RWPE2 (cell line): ENCODE results near the gene MORN3.

Experiments used
- ATAC-seq: fragments of 200-7000 bp; cut with Tn5 transposase; 3 replicates; pipeline ENCODE4 v1.9.1; 2021; ENCODE audit warnings: low read depth
- DNase-seq: peaks from one replicate; pipeline ENCODE4 v3.0.0-alpha.2; 2020; ENCODE audit warnings: low spot score
- H3K27ac ChIP-seq: fragments of 450-650 bp; 2 replicates; pipeline ENCODE4 v1.5.1; 2017; ENCODE audit warnings: mild to moderate bottlenecking; ENCODE audit not compliant: poor library complexity, severe bottlenecking
- H3K27me3 ChIP-seq: fragments of 250-450 bp; sonication (Bioruptor Pico); 2 replicates; pipeline ENCODE4 v1.5.1; 2021; ENCODE audit warnings: mild to moderate bottlenecking, moderate library complexity; ENCODE audit not compliant: insufficient read depth, poor library complexity, severe bottlenecking
- H3K36me3 ChIP-seq: fragments of 250-450 bp; sonication (Bioruptor Pico); 2 replicates; pipeline ENCODE4 v1.5.1; 2020; ENCODE audit warnings: low read depth, mild to moderate bottlenecking, moderate library complexity
- H3K4me1 ChIP-seq: fragments of 250-450 bp; sonication (Bioruptor Pico); 2 replicates; pipeline ENCODE4 v1.5.1; 2021; ENCODE audit warnings: mild to moderate bottlenecking, moderate library complexity; ENCODE audit not compliant: insufficient read depth, poor library complexity, severe bottlenecking
- H3K4me3 ChIP-seq: fragments of 250-450 bp; sonication (Bioruptor Pico); 2 replicates; pipeline ENCODE4 v1.5.1; 2021; ENCODE audit warnings: mild to moderate bottlenecking, moderate library complexity; ENCODE audit not compliant: severe bottlenecking
- H3K9me3 ChIP-seq: fragments of 250-450 bp; sonication (Bioruptor Pico); 2 replicates; pipeline ENCODE4 v1.5.1; 2021; ENCODE audit warnings: mild to moderate bottlenecking, moderate library complexity; ENCODE audit not compliant: severe bottlenecking
- TF ChIP-seq, protein P1 (sequence below): fragments of 450-650 bp; IDR thresholded peaks from one replicate; pipeline ENCODE4 v1.5.1; 2017; ENCODE audit warnings: mild to moderate bottlenecking, moderate library complexity; ENCODE audit not compliant: poor library complexity, severe bottlenecking

MORN3 gene

DNA sequence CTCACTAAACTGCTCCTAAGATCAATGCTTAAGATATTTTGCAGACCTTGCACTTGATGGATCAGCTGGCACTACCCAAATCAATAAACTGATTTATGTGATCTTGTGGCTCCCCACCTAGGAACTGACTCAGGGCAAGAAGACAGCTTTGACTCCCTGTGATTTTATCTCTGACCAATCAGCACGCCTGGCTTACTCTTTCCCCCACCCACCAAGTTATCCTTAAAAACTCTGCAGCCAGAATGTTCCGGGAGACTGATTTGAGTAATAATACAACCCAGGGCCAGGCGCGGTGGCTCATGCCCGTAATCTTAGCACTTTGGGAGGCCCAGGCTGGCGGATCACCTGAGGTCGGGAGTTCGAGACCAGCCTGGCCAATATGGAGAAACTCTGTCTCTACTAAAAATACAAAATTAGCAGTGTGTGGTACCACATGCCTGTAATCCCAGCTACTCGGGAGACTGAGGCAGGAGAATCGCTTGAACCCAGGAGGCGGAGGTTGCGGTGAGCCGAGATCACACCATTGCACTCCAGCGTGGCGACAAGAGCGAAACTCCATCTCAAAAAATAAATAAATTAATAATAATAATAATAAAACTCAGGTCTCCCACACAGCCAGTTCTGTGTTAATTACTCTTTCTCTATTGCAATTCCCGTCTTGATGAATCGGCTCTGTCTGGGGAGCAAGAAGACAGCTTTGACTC is 12.0 kb downstream of the MORN3 start:
- no peaks in the 10 kb centered on the region for H3K27me3 ChIP-seq
- H3K4me1 ChIP-seq = peaks cover 5% of the 10 kb centered on the region
- H3K9me3 ChIP-seq = no peaks in the 10 kb centered on the region
- DNase-seq (no peak), ATAC-seq (no peak)
- H3K27ac ChIP-seq = no peak overlapping the region
- TF ChIP-seq, protein P1, sequence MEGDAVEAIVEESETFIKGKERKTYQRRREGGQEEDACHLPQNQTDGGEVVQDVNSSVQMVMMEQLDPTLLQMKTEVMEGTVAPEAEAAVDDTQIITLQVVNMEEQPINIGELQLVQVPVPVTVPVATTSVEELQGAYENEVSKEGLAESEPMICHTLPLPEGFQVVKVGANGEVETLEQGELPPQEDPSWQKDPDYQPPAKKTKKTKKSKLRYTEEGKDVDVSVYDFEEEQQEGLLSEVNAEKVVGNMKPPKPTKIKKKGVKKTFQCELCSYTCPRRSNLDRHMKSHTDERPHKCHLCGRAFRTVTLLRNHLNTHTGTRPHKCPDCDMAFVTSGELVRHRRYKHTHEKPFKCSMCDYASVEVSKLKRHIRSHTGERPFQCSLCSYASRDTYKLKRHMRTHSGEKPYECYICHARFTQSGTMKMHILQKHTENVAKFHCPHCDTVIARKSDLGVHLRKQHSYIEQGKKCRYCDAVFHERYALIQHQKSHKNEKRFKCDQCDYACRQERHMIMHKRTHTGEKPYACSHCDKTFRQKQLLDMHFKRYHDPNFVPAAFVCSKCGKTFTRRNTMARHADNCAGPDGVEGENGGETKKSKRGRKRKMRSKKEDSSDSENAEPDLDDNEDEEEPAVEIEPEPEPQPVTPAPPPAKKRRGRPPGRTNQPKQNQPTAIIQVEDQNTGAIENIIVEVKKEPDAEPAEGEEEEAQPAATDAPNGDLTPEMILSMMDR = no peak
- H3K36me3 ChIP-seq = no peaks in the 10 kb centered on the region
- H3K4me3 ChIP-seq = no peak overlapping the region

DNA sequence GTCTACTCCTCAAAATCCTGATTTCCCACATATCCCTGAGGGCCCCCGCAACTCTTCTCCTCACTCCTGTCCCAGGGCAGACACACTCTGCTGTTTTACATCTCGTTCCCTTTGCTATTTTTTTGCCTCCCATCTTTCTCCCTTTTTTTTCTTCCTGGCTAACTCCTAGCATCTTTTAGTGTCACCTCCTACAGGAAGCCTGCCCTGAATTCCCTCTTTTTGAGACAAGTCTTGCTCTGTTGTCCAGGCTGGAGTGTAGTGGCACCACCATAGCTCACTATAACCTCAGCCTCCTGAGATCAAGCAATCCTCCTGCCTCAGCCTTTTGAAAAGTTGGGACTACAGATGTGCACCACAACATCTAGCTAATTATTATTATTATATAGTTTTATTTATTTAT is 13.3 kb downstream of the MORN3 start:
- H3K36me3 ChIP-seq = no peaks in the 10 kb centered on the region
- H3K9me3 ChIP-seq = no peaks in the 10 kb centered on the region
- H3K4me3 ChIP-seq = no peak overlapping the region
- no peaks in the 10 kb centered on the region for H3K27me3 ChIP-seq
- H3K27ac ChIP-seq = no peak overlapping the region
- peaks cover 5% of the 10 kb centered on the region for H3K4me1 ChIP-seq
- no peak for DNase-seq
- no peak for ATAC-seq
- TF ChIP-seq, protein P1 = no peak

DNA sequence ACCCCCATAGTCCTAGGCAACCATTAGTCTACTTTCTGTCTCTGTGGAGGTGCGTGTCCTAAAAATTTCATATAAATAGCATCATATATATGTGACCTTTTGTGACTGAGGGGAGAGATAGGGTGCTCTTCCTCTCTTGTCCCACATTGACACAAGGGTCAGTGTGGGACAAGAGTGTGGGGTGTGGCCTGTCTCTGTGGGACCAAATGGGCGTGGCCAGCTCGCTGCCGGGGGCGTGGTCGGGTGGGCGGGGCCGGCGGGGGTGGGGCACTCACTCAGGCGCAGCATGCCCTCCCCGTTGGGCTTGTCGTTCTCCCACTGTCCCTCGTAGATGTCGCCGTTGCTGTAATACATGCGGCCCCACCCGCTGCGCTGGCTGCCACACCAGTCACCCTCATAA is 15.5 kb downstream of the MORN3 start:
- Histone ChIP-seq H3K4me3 (no peak overlapping the region), H3K27ac (no peak overlapping the region), H3K27me3 (no peaks in the 10 kb centered on the region), H3K4me1 (peaks cover 5% of the 10 kb centered on the region), H3K9me3 (no peaks in the 10 kb centered on the region), H3K36me3 (no peaks in the 10 kb centered on the region)
- TF ChIP-seq, protein P1 = no peak
- ATAC-seq (no peak), DNase-seq (no peak)

DNA sequence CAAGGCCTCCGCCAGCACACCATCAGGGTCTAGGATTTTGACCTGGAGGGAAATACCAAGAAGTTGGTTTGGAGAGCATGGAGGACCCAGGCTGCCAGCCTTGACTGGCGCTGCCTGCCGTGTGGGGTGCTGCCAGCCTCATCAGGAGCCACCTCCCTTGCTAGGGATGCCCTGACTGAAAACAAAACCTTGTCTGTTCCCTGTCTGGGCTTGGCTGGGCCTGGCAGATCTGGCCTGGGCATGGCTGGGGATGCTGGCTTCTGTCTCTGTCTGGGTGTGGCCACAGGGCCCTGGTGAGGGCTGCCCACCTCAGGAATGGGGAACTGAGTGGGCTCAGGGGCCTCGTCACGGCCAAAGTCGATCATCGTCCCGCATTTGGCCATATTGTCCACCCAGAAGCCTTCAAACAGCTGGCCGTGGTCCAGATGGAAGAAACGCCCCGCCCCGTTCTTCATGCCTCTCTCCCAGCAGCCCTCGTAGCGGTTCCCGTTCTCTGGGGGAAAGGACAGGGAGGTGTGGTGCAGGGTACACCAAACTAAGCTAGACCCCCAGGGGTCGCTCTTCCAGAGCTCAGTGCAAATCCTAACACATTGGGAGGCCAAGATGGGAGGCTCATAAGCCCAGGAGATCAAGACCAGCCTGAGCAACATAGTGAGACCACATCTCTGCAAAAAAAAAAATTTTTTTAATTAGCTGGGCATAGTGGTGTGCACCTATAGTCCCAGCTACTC is 16.5 kb downstream of the MORN3 start:
- TF ChIP-seq, protein P1 = no peak
- no peaks in the 10 kb centered on the region for H3K4me1 ChIP-seq
- no peak for DNase-seq
- no peaks in the 10 kb centered on the region for H3K27me3 ChIP-seq
- ATAC-seq = no peak
- no peak overlapping the region for H3K4me3 ChIP-seq
- H3K27ac ChIP-seq = no peak overlapping the region
- no peaks in the 10 kb centered on the region for H3K9me3 ChIP-seq
- H3K36me3 ChIP-seq = no peaks in the 10 kb centered on the region

DNA sequence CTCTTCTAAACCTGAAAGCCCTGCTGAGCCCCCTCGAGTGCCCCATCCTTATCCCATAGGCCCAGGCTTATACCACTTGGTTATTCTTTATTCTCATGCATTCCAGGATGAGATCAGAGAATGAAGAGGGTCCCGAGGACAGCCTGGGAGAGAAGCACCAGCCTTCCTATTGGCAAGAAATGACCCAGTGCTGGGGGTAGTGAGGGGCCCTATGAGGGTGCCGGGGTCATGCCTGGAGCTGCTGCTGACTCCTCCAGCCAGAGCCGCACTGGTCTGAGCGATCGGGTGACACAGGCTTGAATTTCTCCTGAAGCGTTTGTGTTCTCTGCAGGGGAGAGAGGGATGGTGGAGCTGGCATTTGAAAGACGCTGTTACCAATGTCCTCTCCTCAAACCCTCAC is 18.1 kb downstream of the MORN3 start:
- Histone ChIP-seq H3K4me1 (no peaks in the 10 kb centered on the region), H3K27me3 (no peaks in the 10 kb centered on the region), H3K9me3 (no peaks in the 10 kb centered on the region), H3K36me3 (no peaks in the 10 kb centered on the region), H3K27ac (no peak overlapping the region), H3K4me3 (no peak overlapping the region)
- no peak for DNase-seq
- ATAC-seq = no peak
- TF ChIP-seq, protein P1 = no peak
